ENCODE results near the gene KCND3.

The KCND3 gene

GRCh38 chr1:111784273-111784901 lies 205.1 kb downstream of the KCND3 start:
- no peak for ATAC-seq

GRCh38 chr1:111779546-111779945 lies 209.9 kb downstream of the KCND3 start:
- no peak for TF ChIP-seq TSHZ2 (CRISPR knock-in tag; IDR thresholded peaks at IDR 0.05)
- TF ChIP-seq BACH2 (CRISPR knock-in tag; IDR thresholded peaks at IDR 0.05; ENCODE audit: borderline replicate concordance): no peak
- no peak for TF ChIP-seq GLIS3 (CRISPR knock-in tag; IDR thresholded peaks at IDR 0.05)
- no peak for TF ChIP-seq ZNF565 (CRISPR knock-in tag; conservative IDR thresholded peaks at IDR 0.05; ENCODE audit: low read depth)
- no peak for TF ChIP-seq TCF4 (CRISPR knock-in tag; IDR thresholded peaks at IDR 0.05; ENCODE audit: borderline replicate concordance)
- TF ChIP-seq PPARA (CRISPR knock-in tag; IDR thresholded peaks at IDR 0.05; ENCODE audit: borderline replicate concordance): no peak
- TF ChIP-seq POU6F1 (CRISPR knock-in tag; IDR thresholded peaks at IDR 0.05; ENCODE audit: borderline replicate concordance, low read depth): no peak
- no peak for TF ChIP-seq TOX (CRISPR knock-in tag; IDR thresholded peaks at IDR 0.05; ENCODE audit: borderline replicate concordance)
- no peak for TF ChIP-seq ISL1 (CRISPR knock-in tag; IDR thresholded peaks at IDR 0.05)
- TF ChIP-seq CSRNP3 (CRISPR knock-in tag; IDR thresholded peaks at IDR 0.05): no peak
- TF ChIP-seq ZFP30 (CRISPR knock-in tag; IDR thresholded peaks at IDR 0.05): no peak
- TF ChIP-seq ZC3H10 (CRISPR knock-in tag; IDR thresholded peaks at IDR 0.05): no peak
- TF ChIP-seq CREB5 (CRISPR knock-in tag; IDR thresholded peaks at IDR 0.05; ENCODE audit: low read depth): no peak
- no peak for ATAC-seq

More at GRCh38 chr1:111784273-111784901, 205.1 kb downstream of the KCND3 start:
- no peak for TF ChIP-seq PPARA (CRISPR knock-in tag; IDR thresholded peaks at IDR 0.05; ENCODE audit: borderline replicate concordance)
- TF ChIP-seq ESRRG (CRISPR knock-in tag; IDR thresholded peaks at IDR 0.05): no peak
- TF ChIP-seq ZNF70 (CRISPR knock-in tag; IDR thresholded peaks at IDR 0.05): no peak
- TF ChIP-seq ZC3H10 (CRISPR knock-in tag; IDR thresholded peaks at IDR 0.05): no peak
- no peak for TF ChIP-seq CREB5 (CRISPR knock-in tag; IDR thresholded peaks at IDR 0.05; ENCODE audit: low read depth)
- TF ChIP-seq CSDC2 (CRISPR knock-in tag; IDR thresholded peaks at IDR 0.05): no peak
- no peak for TF ChIP-seq RARB (CRISPR knock-in tag; IDR thresholded peaks at IDR 0.05)
- TF ChIP-seq PATZ1 (CRISPR knock-in tag; IDR thresholded peaks at IDR 0.05; ENCODE audit: borderline replicate concordance): no peak
- no peak for TF ChIP-seq ZNF565 (CRISPR knock-in tag; conservative IDR thresholded peaks at IDR 0.05; ENCODE audit: low read depth)
- TF ChIP-seq OSR1 (CRISPR knock-in tag; IDR thresholded peaks at IDR 0.05): no peak

Data from SK-N-SH treated with all-trans-retinoic acid at 6 μM for 48 hours (cell line).